Mammary epithelial cell (primary cell): Measurements from ENCODE around the gene SRGAP2B.
"Not testable (repeated sequence)": the region's sequence is repeated elsewhere in the genome, so short reads cannot be mapped to it uniquely, and the experiment has no call there.

Experiments
- EZH2 ChIP-seq: IDR thresholded peaks from 2 replicates; pipeline ENCODE4 v1.6.1; 2012; ENCODE audit warnings: low read length, inconsistent platforms, borderline replicate concordance
- TF ChIP-seq, protein P1 (sequence below), 2 donors: IDR thresholded peaks in 1 of 2; conservative IDR thresholded peaks in 1 of 2; 2 replicates each; pipeline ENCODE4 v1.5.1; 2011 to 2012; ENCODE audit warnings: inconsistent platforms in 2 of 2, low read length in 2 of 2, mild to moderate bottlenecking in 2 of 2, control low read depth in 1 of 2, low read depth in 1 of 2; ENCODE audit not compliant: insufficient read depth in 1 of 2; ENCODE audit errors: extremely low read depth in 1 of 2

DNA sequence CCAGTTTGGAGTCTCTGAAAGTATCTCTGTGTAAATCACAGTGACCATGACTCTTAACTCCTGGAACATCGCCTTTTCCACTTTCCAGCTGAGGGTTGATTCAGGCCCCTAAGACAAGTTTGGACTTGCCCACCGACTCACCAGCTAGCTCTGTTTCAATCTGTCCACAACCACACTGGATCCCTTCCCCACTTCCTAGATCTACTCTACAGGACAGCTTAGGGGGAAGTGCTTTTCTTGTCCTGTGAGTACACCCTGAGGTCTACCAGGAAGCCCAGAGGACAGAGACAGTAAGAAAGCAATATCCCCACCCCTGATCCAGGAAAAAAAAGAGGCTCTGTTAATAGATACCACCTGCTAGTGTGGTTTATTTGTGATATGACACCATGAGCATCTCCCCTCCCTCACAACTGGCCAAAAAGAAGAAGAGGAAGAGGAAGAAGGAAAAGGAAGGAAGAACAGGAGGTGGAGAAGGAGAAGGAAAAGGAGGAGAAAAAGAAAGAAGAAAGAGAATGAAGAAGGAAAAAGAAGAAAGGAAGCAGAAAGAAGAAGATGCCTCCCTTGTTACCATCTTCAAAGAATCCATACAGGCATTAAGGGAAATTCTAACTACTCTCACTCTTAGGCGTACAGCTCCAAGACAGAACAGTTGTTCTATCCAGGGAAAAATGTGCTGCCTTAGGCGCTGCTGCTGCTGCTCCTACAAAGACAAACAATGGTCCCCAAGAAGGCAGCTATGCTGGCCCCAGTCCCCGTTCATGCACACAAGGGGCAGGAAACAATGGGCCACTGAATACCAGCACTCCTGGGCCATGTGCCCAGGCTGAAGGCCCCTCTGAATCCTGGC lies 96.8 kb downstream of the SRGAP2B start:
- TF ChIP-seq, protein P1, sequence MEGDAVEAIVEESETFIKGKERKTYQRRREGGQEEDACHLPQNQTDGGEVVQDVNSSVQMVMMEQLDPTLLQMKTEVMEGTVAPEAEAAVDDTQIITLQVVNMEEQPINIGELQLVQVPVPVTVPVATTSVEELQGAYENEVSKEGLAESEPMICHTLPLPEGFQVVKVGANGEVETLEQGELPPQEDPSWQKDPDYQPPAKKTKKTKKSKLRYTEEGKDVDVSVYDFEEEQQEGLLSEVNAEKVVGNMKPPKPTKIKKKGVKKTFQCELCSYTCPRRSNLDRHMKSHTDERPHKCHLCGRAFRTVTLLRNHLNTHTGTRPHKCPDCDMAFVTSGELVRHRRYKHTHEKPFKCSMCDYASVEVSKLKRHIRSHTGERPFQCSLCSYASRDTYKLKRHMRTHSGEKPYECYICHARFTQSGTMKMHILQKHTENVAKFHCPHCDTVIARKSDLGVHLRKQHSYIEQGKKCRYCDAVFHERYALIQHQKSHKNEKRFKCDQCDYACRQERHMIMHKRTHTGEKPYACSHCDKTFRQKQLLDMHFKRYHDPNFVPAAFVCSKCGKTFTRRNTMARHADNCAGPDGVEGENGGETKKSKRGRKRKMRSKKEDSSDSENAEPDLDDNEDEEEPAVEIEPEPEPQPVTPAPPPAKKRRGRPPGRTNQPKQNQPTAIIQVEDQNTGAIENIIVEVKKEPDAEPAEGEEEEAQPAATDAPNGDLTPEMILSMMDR (conservative IDR thresholded peaks at IDR 0.05 in 1 of 2, IDR thresholded peaks at IDR 0.05 in 1 of 2; ENCODE audit: extremely low read depth in 1 of 2, insufficient read depth in 1 of 2, low read depth in 1 of 2, low read length in 2 of 2), result not testable (repeated sequence)
- not testable (repeated sequence) for TF ChIP-seq EZH2
